Progenitor cell of endocrine pancreas (in vitro differentiated cells): ENCODE measurements around the gene PPP2R5A. TPM values are rescaled to one million over a fixed set of nuclear protein-coding genes. Genes with fewer than 3 reads are reported as not detected.

Experiments
- DNase-seq: peaks from one replicate; pipeline ENCODE4 v3.0.0; 2021; ENCODE audit warnings: low spot score; ENCODE audit not compliant: unreplicated experiment
- H3K27ac Mint-ChIP-seq: 2 replicates; pipeline ENCODE4 v1.8.0; 2021; ENCODE audit warnings: mild to moderate bottlenecking, moderate library complexity, mixed read lengths
- H3K27me3 Mint-ChIP-seq: 2 replicates; pipeline ENCODE4 v1.8.0; 2021; ENCODE audit warnings: mixed read lengths
- H3K36me3 Mint-ChIP-seq: 2 replicates; pipeline ENCODE4 v1.8.0; 2022; ENCODE audit warnings: mixed read lengths; ENCODE audit not compliant: insufficient read depth
- H3K4me1 Mint-ChIP-seq: 2 replicates; pipeline ENCODE4 v1.8.0; 2021; ENCODE audit warnings: low read depth, mixed read lengths
- H3K4me3 Mint-ChIP-seq: 2 replicates; pipeline ENCODE4 v1.8.0; 2021; ENCODE audit warnings: low read depth, mild to moderate bottlenecking, moderate library complexity, mixed read lengths
- H3K9me3 Mint-ChIP-seq: 2 replicates; pipeline ENCODE4 v1.8.0; 2021; ENCODE audit warnings: low read depth, mixed read lengths
- total RNA-seq: library from RNA; stranded (reverse); gene quantifications from 2 replicates; pipeline ENCODE4 v1.2.1, GENCODE V29; 2021
- TF ChIP-seq, protein P1 (sequence below): fragments of 200-600 bp; sonication (generic); IDR thresholded peaks from one replicate; pipeline ENCODE4 v1.5.0; 2021; ENCODE audit warnings: antibody characterized with exemption, mild to moderate bottlenecking; ENCODE audit not compliant: unreplicated experiment

Gene PPP2R5A
- total RNA-seq, 1 donor from 2014 or later: 21.4 TPM

DNA sequence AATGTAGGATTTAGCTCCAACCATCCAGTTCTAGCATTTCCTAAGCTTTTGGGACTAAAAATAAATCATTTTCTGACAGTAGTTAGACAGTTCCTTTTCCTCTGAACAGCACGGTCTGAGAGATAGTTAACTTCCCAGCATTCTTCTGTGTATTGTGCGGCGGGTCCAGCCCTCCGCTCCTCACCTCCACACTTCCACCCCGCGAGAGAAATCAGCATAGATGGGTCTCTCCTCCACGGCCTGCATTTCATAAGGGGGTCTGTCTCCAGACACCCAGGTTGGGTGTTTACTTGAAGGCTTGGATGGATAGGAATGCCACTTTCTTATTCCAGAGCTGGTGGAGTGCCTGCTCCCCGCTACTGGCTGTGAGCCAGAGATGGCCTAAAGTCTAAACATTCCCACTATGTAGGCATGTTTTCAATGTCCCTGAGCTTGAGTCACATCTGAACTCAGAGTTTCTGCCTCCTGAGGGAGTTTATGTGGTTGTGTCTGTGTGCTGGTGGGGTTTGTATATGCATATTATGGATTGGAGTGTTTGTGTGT, 38.0 kb upstream of the PPP2R5A start:
- peaks cover 2% of the 10 kb centered on the region for H3K4me1 Mint-ChIP-seq
- no peak overlapping the region for H3K4me3 Mint-ChIP-seq
- no peak for DNase-seq
- no peaks in the 10 kb centered on the region for H3K9me3 Mint-ChIP-seq
- H3K36me3 Mint-ChIP-seq: no peaks in the 10 kb centered on the region
- H3K27me3 Mint-ChIP-seq: peaks cover 7% of the 10 kb centered on the region
- TF ChIP-seq, protein P1, sequence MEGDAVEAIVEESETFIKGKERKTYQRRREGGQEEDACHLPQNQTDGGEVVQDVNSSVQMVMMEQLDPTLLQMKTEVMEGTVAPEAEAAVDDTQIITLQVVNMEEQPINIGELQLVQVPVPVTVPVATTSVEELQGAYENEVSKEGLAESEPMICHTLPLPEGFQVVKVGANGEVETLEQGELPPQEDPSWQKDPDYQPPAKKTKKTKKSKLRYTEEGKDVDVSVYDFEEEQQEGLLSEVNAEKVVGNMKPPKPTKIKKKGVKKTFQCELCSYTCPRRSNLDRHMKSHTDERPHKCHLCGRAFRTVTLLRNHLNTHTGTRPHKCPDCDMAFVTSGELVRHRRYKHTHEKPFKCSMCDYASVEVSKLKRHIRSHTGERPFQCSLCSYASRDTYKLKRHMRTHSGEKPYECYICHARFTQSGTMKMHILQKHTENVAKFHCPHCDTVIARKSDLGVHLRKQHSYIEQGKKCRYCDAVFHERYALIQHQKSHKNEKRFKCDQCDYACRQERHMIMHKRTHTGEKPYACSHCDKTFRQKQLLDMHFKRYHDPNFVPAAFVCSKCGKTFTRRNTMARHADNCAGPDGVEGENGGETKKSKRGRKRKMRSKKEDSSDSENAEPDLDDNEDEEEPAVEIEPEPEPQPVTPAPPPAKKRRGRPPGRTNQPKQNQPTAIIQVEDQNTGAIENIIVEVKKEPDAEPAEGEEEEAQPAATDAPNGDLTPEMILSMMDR: no peak
- no peak overlapping the region for H3K27ac Mint-ChIP-seq

DNA sequence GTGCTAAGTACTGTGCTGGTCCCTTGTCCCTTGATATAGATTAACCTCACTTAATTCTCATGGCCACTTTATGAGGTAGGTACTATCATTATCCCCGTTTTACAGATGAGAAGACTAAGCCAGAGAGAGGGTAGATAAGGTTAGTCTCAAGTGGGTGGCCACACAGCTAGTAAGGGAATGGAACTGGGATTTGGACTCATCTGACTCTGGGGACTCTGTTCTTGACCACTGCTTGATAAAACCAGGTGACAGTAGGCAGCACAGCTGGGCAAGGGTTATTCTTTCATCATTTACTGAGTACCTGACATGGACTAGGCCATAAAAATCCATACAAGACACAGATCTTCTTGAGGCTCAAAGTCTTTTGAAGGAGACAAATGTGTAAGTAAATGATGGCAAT, 37.2 kb upstream of the PPP2R5A start:
- H3K27ac Mint-ChIP-seq: no peak overlapping the region
- no peak overlapping the region for H3K4me3 Mint-ChIP-seq
- H3K36me3 Mint-ChIP-seq: no peaks in the 10 kb centered on the region
- TF ChIP-seq, protein P1: no peak
- no peak for DNase-seq
- peaks cover under 1% of the 10 kb centered on the region for H3K4me1 Mint-ChIP-seq
- H3K9me3 Mint-ChIP-seq: no peaks in the 10 kb centered on the region
- peaks cover 7% of the 10 kb centered on the region for H3K27me3 Mint-ChIP-seq

DNA sequence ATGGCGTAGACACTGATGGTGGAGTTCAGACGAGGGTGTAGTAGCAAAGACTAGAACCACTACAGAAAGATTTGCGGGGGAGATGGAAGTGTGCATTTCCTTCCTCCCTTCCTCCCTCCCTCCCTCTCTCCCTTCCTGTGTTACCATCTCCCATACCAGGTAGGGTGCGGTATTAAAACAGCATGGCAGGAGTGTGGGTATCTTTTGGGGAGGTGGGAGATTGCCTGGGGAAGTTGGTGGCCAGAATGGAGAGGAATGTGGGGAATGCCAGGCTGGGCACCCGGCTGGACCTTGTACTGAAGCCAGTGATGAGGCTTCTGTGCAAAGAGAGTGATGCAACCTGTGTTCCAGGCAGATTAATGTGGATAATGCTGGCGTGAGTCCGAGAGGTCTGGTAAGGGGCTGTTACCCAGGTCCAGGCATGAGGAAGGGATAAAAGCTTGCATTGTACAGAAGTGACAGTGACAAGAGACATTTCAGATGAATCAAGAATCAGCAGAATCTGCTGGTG, 30.3 kb upstream of the PPP2R5A start:
- DNase-seq: no peak
- H3K4me1 Mint-ChIP-seq: no peaks in the 10 kb centered on the region
- H3K27me3 Mint-ChIP-seq: peaks cover 7% of the 10 kb centered on the region
- no peaks in the 10 kb centered on the region for H3K36me3 Mint-ChIP-seq
- TF ChIP-seq, protein P1: no peak
- no peak overlapping the region for H3K4me3 Mint-ChIP-seq
- no peak overlapping the region for H3K27ac Mint-ChIP-seq
- no peaks in the 10 kb centered on the region for H3K9me3 Mint-ChIP-seq

DNA sequence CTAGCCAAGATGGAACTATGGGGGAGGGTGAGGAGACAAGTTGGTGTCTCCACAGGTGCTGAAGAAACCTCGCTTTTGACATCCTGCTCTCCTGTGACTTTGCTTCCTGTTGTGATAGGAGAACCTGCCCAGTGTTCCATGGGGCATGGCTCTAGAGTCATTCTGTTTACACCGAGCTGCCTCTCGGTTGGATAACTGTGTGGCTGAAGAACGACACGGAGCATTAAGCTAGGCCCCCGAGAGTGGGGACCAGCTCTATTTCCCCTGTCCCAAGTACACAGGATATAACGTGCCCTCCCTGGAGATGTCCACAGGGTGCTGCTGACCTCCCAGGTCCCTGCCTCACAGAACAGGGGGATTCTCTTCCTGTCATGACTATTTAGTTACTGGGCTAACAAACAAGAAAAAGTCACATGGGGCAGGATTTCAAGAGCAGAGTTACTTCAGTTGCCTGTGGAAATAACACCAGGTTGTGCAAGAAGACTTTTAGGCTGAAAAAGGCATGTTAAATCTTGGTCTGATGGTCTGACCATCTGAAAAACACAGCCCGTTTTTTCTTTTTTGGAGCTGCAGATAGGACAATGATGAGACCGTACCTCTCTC, 29.4 kb upstream of the PPP2R5A start:
- TF ChIP-seq, protein P1: no peak
- Mint-ChIP-seq H3K27ac (no peak overlapping the region), H3K36me3 (no peaks in the 10 kb centered on the region), H3K9me3 (no peaks in the 10 kb centered on the region), H3K27me3 (peaks cover 5% of the 10 kb centered on the region), H3K4me3 (no peak overlapping the region), H3K4me1 (no peaks in the 10 kb centered on the region)
- DNase-seq: no peak

DNA sequence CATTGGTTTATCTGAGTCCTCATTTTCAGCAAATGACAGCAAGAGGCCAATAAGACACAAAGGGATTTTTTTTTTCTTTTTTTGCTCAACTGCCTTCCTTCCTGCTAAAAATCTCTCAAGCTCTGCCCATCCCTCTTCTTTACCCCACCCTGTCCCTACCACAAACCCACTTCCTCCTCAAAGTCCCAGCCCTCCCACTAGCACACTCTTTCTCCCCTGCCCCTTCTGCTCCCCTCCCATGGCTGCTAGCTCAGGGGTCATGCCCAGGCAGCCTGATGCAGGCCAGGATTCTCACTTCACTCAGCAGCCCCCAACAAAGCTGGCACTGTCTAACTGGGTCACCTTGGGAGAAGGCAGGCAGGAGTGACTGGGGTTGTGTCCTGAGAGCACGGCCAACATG, 28.8 kb upstream of the PPP2R5A start:
- H3K36me3 Mint-ChIP-seq: no peaks in the 10 kb centered on the region
- no peaks in the 10 kb centered on the region for H3K9me3 Mint-ChIP-seq
- DNase-seq: no peak
- TF ChIP-seq, protein P1: no peak
- no peak overlapping the region for H3K27ac Mint-ChIP-seq
- H3K27me3 Mint-ChIP-seq: peaks cover 3% of the 10 kb centered on the region
- no peaks in the 10 kb centered on the region for H3K4me1 Mint-ChIP-seq
- no peak overlapping the region for H3K4me3 Mint-ChIP-seq
